Panc1 (cell line): Measurements from ENCODE around the gene FREM1. TPM values are rescaled to one million over a fixed set of nuclear protein-coding genes. Genes with fewer than 3 reads are reported as not detected.

Source experiments
- ATAC-seq: fragments of 200-7000 bp; cut with Tn5 transposase; 2 replicates; pipeline ENCODE4 v1.9.1; 2020; ENCODE audit warnings: mild to moderate bottlenecking, moderate library complexity
- BruUV-seq: library from RNA; stranded (reverse); fragments of 400-500 nt; replicated peaks from 2 replicates; lab custom pipeline; 2021; lab: Mats Ljungman, UMichigan
- CTCF ChIA-PET: fragments of 300-600 bp; sonication (Branson Sonifier 250); formaldehyde crosslinking; loops from one replicate; lab custom pipeline; 2022; ENCODE audit warnings: antibody characterized with exemption; lab: Charles Lee
- POLR2A ChIA-PET: fragments of 300-600 bp; sonication (Branson Sonifier 250); formaldehyde crosslinking; loops from one replicate; lab custom pipeline; 2022; ENCODE audit warnings: antibody characterized with exemption; lab: Charles Lee
- DNase-seq: peaks from one replicate; pipeline ENCODE4 v3.0.0-alpha.2; 2010; ENCODE audit warnings: low read depth, low spot score
- H3K27ac ChIP-seq: 2 replicates; pipeline ENCODE4 v1.5.1; 2011; ENCODE audit warnings: mild to moderate bottlenecking, low read length, inconsistent platforms
- H3K27me3 ChIP-seq: fragments of 200-500 bp; sonication (Bioruptor generic); 2 replicates; pipeline ENCODE4 v1.6.0; 2014; ENCODE audit warnings: low read length, inconsistent platforms; ENCODE audit not compliant: control insufficient read depth, insufficient read depth
- H3K36me3 ChIP-seq: fragments of 200-500 bp; sonication (Bioruptor generic); 2 replicates; pipeline ENCODE4 v1.5.1; 2014; ENCODE audit warnings: inconsistent platforms, mild to moderate bottlenecking, low read length, moderate library complexity; ENCODE audit not compliant: control insufficient read depth, insufficient read depth
- H3K4me1 ChIP-seq: 2 replicates; pipeline ENCODE4 v1.5.1; 2011; ENCODE audit warnings: inconsistent platforms, mild to moderate bottlenecking, low read length, moderate library complexity; ENCODE audit not compliant: control insufficient read depth, insufficient read depth
- H3K4me3 ChIP-seq, 2 experiments: 2 replicates each; pipeline ENCODE4 v1.5.1; 2011 to 2012; ENCODE audit warnings: low read depth in 2 of 2, low read length in 2 of 2, mild to moderate bottlenecking in 2 of 2, inconsistent platforms in 1 of 2, moderate library complexity in 1 of 2
- H3K9me3 ChIP-seq: fragments of 200-500 bp; sonication (Bioruptor generic); 2 replicates; pipeline ENCODE4 v1.5.1; 2014; ENCODE audit warnings: low read depth, mild to moderate bottlenecking, inconsistent platforms, low read length, moderate library complexity; ENCODE audit not compliant: control insufficient read depth, insufficient read depth
- CTCF ChIP-seq: fragments of 450-650 bp; IDR thresholded peaks from 2 replicates; pipeline ENCODE4 v1.5.1; 2017; ENCODE audit warnings: mild to moderate bottlenecking
- POLR2AphosphoS5 ChIP-seq: IDR thresholded peaks from 2 replicates; pipeline ENCODE4 v1.6.1; 2012; ENCODE audit warnings: mild to moderate bottlenecking, low read depth, low read length, moderate library complexity
- REST ChIP-seq, 2 experiments: IDR thresholded peaks; 2 replicates each; pipeline ENCODE4 v1.6.1; 2011 to 2012; ENCODE audit warnings: low read depth in 2 of 2, control low read depth in 1 of 2, low read length in 1 of 2, mild to moderate bottlenecking in 1 of 2, moderate library complexity in 1 of 2; ENCODE audit not compliant: insufficient read depth in 1 of 2
- SIN3A ChIP-seq: IDR thresholded peaks from 2 replicates; pipeline ENCODE4 v1.6.1; 2012; ENCODE audit warnings: low read depth, mild to moderate bottlenecking, low read length, moderate library complexity, borderline replicate concordance; ENCODE audit not compliant: insufficient read depth
- TCF7L2 ChIP-seq: IDR thresholded peaks from 2 replicates; pipeline ENCODE4 v1.6.1; 2011; ENCODE audit warnings: mild to moderate bottlenecking, low read depth, low read length, inconsistent platforms
- in situ Hi-C: cut with HindIII; loops from 2 replicates; pipeline ENCODE4 v1.10.0; 2016; ENCODE audit warnings: low sequenced_read_pairs, low pct_unique_long_range_greater_than_20kb
- intact Hi-C: fragments of 100-400 bp; cut with micrococcal nuclease; formaldehyde crosslinking; loops from one replicate; pipeline ENCODE4 v1.10.0; 2022; ENCODE audit not compliant: unreplicated experiment
- total RNA-seq: library from RNA; stranded (reverse); gene quantifications from one replicate; pipeline ENCODE4 v1.2.1, GENCODE V29; 2021; ENCODE audit not compliant: unreplicated experiment

FREM1 gene
- total RNA-seq, 1 experiment from 2014 or later = not detected

- BruUV-seq = no TSS peak
- H3K36me3 ChIP-seq = no peaks in the 10 kb centered on the region
- ATAC-seq (no peak), DNase-seq (no peak)
- ChIA-PET POLR2A (no interaction called here), CTCF (no interaction called here)
- H3K27ac ChIP-seq = no peak overlapping the region
- H3K27me3 ChIP-seq = no peaks in the 10 kb centered on the region
- no peak for TF ChIP-seq SIN3A
- TF ChIP-seq CTCF = no peak
- no peak for TF ChIP-seq REST (IDR thresholded peaks at IDR 0.05; ENCODE audit: insufficient read depth in 1 of 2, low read depth in 2 of 2, low read length in 1 of 2)
- no peak for TF ChIP-seq POLR2AphosphoS5
- TF ChIP-seq TCF7L2 = no peak
- intact Hi-C loops = no loop called here
- no peaks in the 10 kb centered on the region for H3K4me1 ChIP-seq
- H3K4me3 ChIP-seq = no peak overlapping the region
- in situ Hi-C loops = no loop called here
- no peaks in the 10 kb centered on the region for H3K9me3 ChIP-seq
Measured at GRCh38 chr9:14939378-14939777, 29.1 kb upstream of the FREM1 start.

- ATAC-seq (no peak), DNase-seq (no peak)
- BruUV-seq = no TSS peak
- no peak overlapping the region for H3K27ac ChIP-seq
- in situ Hi-C loops (no loop called here), intact Hi-C loops (no loop called here)
- H3K27me3 ChIP-seq = no peaks in the 10 kb centered on the region
- ChIA-PET POLR2A (interaction anchor here (0.6 kb wide), 1 partner anchor 50 kb away, joined by 7 read pairs; no protein-coding TSS in a partner anchor), CTCF (no interaction called here)
- no peaks in the 10 kb centered on the region for H3K9me3 ChIP-seq
- TF ChIP-seq TCF7L2 = no peak
- no peak for TF ChIP-seq POLR2AphosphoS5
- no peak for TF ChIP-seq REST (IDR thresholded peaks at IDR 0.05; ENCODE audit: insufficient read depth in 1 of 2, low read depth in 2 of 2, low read length in 1 of 2)
- TF ChIP-seq CTCF = no peak
- no peak for TF ChIP-seq SIN3A
- H3K4me1 ChIP-seq = no peaks in the 10 kb centered on the region
- H3K36me3 ChIP-seq = no peaks in the 10 kb centered on the region
- no peak overlapping the region for H3K4me3 ChIP-seq
Measured at GRCh38 chr9:14937216-14937615, 27.0 kb upstream of the FREM1 start.
